Naive thymus-derived CD8-positive, alpha-beta T cell (primary cell): ENCODE data around the gene GIPC2. TPM values are rescaled to one million over a fixed set of nuclear protein-coding genes. Genes with fewer than 3 reads are reported as not detected.
A peak's percentile ranks its signal among the peaks of the same experiment; 100 is the strongest.
"Not testable (repeated sequence)": the region's sequence is repeated elsewhere in the genome, so short reads cannot be mapped to it uniquely, and the experiment has no call there.

Experiments
- ATAC-seq, 2 donors: fragments of 150-1000 bp; cut with Tn5 transposase in 1 of 2; sonication (Bioruptor Pico), chemical (Tn5 transposase) in 1 of 2; 1 replicate in 1 of 2; 2 replicates in 1 of 2; pipeline ENCODE4 v1.10.0; 2021; ENCODE audit warnings: mild to moderate bottlenecking in 2 of 2, moderate library complexity in 2 of 2
- POLR2A ChIA-PET: fragments of 350-600 bp; sonication (Branson Sonifier 250); formaldehyde crosslinking; loops from one replicate; lab custom pipeline; 2021; ENCODE audit warnings: antibody characterized with exemption; lab: Charles Lee
- DNase-seq, 10 donors: peaks; one replicate each; pipeline versions ENCODE4 v3.0.0 to v3.0.0-alpha.2; 2020 to 2022
- H3K27ac Mint-ChIP-seq, 10 donors: one replicate each; pipeline ENCODE4 v1.8.0; 2020 to 2022; ENCODE audit warnings: mild to moderate bottlenecking in 10 of 10, mixed read lengths in 10 of 10, moderate library complexity in 4 of 10, inconsistent platforms in 1 of 10
- H3K27me3 Mint-ChIP-seq, 5 donors: one replicate each; pipeline ENCODE4 v1.8.0; 2021 to 2022; ENCODE audit warnings: mixed read lengths in 5 of 5
- H3K36me3 Mint-ChIP-seq, 3 donors: one replicate each; pipeline ENCODE4 v1.8.0; 2020 to 2022; ENCODE audit warnings: mixed read lengths in 3 of 3, mild to moderate bottlenecking in 2 of 3, inconsistent platforms in 1 of 3
- H3K4me1 Mint-ChIP-seq, 4 donors: one replicate each; pipeline ENCODE4 v1.8.0; 2021 to 2022; ENCODE audit warnings: mixed read lengths in 4 of 4
- H3K4me3 Mint-ChIP-seq, 10 donors: one replicate each; pipeline ENCODE4 v1.8.0; 2020 to 2022; ENCODE audit warnings: mild to moderate bottlenecking in 10 of 10, mixed read lengths in 10 of 10, moderate library complexity in 6 of 10, inconsistent platforms in 1 of 10
- H3K9me3 Mint-ChIP-seq, 9 donors: one replicate each; pipeline ENCODE4 v1.8.0; 2020 to 2022; ENCODE audit warnings: mixed read lengths in 9 of 9, mild to moderate bottlenecking in 3 of 9, inconsistent platforms in 1 of 9, moderate library complexity in 1 of 9
- polyA plus RNA-seq, 3 donors: library from polyadenylated mRNA; unstranded; fragments of 300-500 nt; fragmentation: Illumina TruSeq; gene quantifications; one replicate each; pipeline ENCODE4 v1.2.3, GENCODE V29; 2021
- total RNA-seq, 8 experiments: library from RNA in 2 of 8; stranded (reverse) in 2 of 8; gene quantifications; one replicate each; pipeline ENCODE4 v1.2.3 and lab custom pipeline; 2021 to 2026

Gene GIPC2
- total and polyA plus RNA-seq, 5 experiments from 2014 or later: 0.05 to 0.52 (median 0.26) TPM

- no peak for ATAC-seq
- DNase-seq: no peak
- Mint-ChIP-seq H3K4me3 (no peak overlapping the region), H3K27ac (no peak overlapping the region), H3K36me3 (no peaks in the 10 kb centered on the region), H3K4me1 (no peaks in the 10 kb centered on the region), H3K27me3 (peaks cover 1 to 22% (median 4%) of the 10 kb centered on the region in 5 donors), H3K9me3 (peaks cover 0 to 2% (median 0%) of the 10 kb centered on the region in 9 donors)
- POLR2A ChIA-PET: no interaction called here
Measured at GRCh38 chr1:78073441-78073840, 27.7 kb downstream of the GIPC2 start.

- peaks cover 0 to 16% (median 11%) of the 10 kb centered on the region in 4 donors for H3K4me1 Mint-ChIP-seq
- no peak overlapping the region for H3K27ac Mint-ChIP-seq
- DNase-seq (no peak), ATAC-seq (no peak)
- peaks cover 0 to 2% (median 0%) of the 10 kb centered on the region in 9 donors for H3K9me3 Mint-ChIP-seq
- H3K36me3 Mint-ChIP-seq: no peaks in the 10 kb centered on the region
- POLR2A ChIA-PET: interaction anchor here (0.5 kb wide), 1 partner anchor 26 kb away, joined by 4 read pairs; no protein-coding TSS in a partner anchor
- H3K27me3 Mint-ChIP-seq: peaks cover 1 to 10% (median 3%) of the 10 kb centered on the region in 5 donors
- no peak overlapping the region for H3K4me3 Mint-ChIP-seq
Measured at GRCh38 chr1:78075621-78076020, 29.9 kb downstream of the GIPC2 start.

DNA sequence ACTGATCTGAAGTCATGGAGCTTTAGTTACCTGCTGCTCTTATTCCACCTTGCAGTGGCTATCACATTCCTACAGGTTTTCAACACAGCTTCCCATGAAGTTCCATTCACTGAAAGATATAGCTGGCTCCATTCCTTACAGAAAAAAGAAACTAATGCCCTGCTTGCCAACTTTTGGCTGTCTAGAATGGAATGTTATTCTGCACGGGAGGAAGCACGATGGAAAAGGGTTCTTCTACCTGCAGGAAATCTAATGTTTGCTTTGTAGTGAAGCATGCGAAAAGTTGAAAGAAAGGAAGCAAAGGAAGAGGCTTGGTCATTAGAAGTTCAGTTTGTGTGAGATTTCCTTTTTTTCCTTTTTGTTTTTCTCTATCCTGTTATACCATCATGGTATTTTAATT, 32.6 kb downstream of the GIPC2 start:
- ATAC-seq (no peak), DNase-seq (no peak)
- Mint-ChIP-seq H3K4me3 (no peak overlapping the region), H3K9me3 (peaks cover 0 to 2% (median 0%) of the 10 kb centered on the region in 9 donors), H3K4me1 (peaks cover 0 to 19% (median 15%) of the 10 kb centered on the region in 4 donors), H3K27me3 (peaks cover 0 to 2% (median 0%) of the 10 kb centered on the region in 5 donors), H3K27ac (no peak overlapping the region), H3K36me3 (no peaks in the 10 kb centered on the region)
- POLR2A ChIA-PET: no interaction called here

- peaks cover 0 to 3% (median 1%) of the 10 kb centered on the region in 9 donors for H3K9me3 Mint-ChIP-seq
- H3K27me3 Mint-ChIP-seq: peaks cover 0 to 2% (median 0%) of the 10 kb centered on the region in 5 donors
- no peaks in the 10 kb centered on the region for H3K36me3 Mint-ChIP-seq
- no peak for ATAC-seq
- peaks cover 0 to 19% (median 15%) of the 10 kb centered on the region in 4 donors for H3K4me1 Mint-ChIP-seq
- H3K4me3 Mint-ChIP-seq: no peak overlapping the region
- H3K27ac Mint-ChIP-seq: peak overlapping the region in 2 of 10 donors; percentile 11 to 36
- POLR2A ChIA-PET: no interaction called here
- DNase-seq: no peak
Measured at GRCh38 chr1:78079580-78079979, 33.8 kb downstream of the GIPC2 start.

DNA sequence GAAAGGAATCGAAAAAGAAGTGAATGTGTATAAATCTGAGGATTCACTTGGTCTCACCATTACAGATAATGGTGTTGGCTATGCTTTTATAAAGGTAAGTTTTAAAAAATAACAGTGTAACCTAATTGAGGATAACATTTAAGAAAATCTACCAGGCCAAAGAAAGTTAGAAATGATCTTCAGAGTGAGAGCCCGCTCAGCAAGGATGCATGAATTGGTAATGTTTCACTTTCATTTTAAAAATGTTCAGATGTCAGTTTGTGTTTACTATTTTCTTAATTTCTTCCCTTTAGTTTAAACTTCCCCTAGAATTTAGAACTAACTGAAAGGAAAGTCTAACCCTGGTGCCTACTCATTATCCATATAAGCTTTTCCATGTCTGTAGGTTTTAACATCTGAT, 35.0 kb downstream of the GIPC2 start:
- peaks cover 0 to 2% (median 0%) of the 10 kb centered on the region in 5 donors for H3K27me3 Mint-ChIP-seq
- POLR2A ChIA-PET: no interaction called here

GRCh38 chr1:78081980-78082860, 36.5 kb downstream of the GIPC2 start:
- ATAC-seq (no peak), DNase-seq (no peak)
- Mint-ChIP-seq H3K27me3 (peaks cover 0 to 2% (median 0%) of the 10 kb centered on the region in 5 donors), H3K4me3 (no peak overlapping the region), H3K4me1 (peaks cover 0 to 19% (median 15%) of the 10 kb centered on the region in 4 donors), H3K36me3 (peaks cover 0 to 18% (median 15%) of the 10 kb centered on the region in 3 donors), H3K27ac (no peak overlapping the region), H3K9me3 (peaks cover 10 to 29% (median 22%) of the 10 kb centered on the region in 9 donors)
- POLR2A ChIA-PET: no interaction called here

More for the DNA sequence above, 35.0 kb downstream of the GIPC2 start:
- peak overlapping the region in 3 of 10 donors; percentile 35 to 72 (median 37) for H3K27ac Mint-ChIP-seq
- H3K4me1 Mint-ChIP-seq: peaks cover 0 to 19% (median 15%) of the 10 kb centered on the region in 4 donors
- ATAC-seq: no peak
- H3K9me3 Mint-ChIP-seq: peaks cover under 1 to 15% (median 9%) of the 10 kb centered on the region in 9 donors
- peak overlapping the region in 9 of 10 donors; percentile 2 to 66 (median 42) for H3K4me3 Mint-ChIP-seq
- peaks cover 0 to 6% (median 5%) of the 10 kb centered on the region in 3 donors for H3K36me3 Mint-ChIP-seq
- DNase-seq: no peak

DNA sequence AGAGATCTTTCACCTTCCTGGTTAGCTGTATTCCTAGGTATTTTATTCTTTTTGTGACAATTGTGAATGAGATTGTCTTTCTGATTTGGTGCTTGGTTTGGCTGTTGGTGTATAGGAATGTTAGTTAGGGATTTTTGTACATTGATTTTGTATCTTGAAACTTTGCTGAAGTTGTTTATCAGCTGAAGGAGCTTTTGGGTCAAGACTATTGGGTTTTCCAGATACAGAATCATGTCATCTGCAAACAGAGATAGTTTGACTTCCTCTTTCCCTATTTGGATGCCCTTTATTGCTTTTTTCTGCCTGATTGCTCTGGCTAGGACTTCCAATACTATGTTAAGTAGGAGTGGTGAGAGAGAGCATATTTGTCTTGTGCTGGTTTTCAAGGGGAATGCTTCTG, 38.9 kb downstream of the GIPC2 start:
- POLR2A ChIA-PET: interaction anchor here (0.8 kb wide), 1 partner anchor 18 kb away, joined by 5 read pairs; no protein-coding TSS in a partner anchor
- Mint-ChIP-seq H3K36me3 (peaks cover 0 to 18% (median 15%) of the 10 kb centered on the region in 3 donors), H3K4me1 (peaks cover 0 to 15% (median 9%) of the 10 kb centered on the region in 4 donors), H3K9me3 (peaks cover 10 to 32% (median 24%) of the 10 kb centered on the region in 9 donors)
- not testable (repeated sequence) for H3K27ac Mint-ChIP-seq, H3K4me3 Mint-ChIP-seq, DNase-seq, ATAC-seq, H3K27me3 Mint-ChIP-seq

DNA sequence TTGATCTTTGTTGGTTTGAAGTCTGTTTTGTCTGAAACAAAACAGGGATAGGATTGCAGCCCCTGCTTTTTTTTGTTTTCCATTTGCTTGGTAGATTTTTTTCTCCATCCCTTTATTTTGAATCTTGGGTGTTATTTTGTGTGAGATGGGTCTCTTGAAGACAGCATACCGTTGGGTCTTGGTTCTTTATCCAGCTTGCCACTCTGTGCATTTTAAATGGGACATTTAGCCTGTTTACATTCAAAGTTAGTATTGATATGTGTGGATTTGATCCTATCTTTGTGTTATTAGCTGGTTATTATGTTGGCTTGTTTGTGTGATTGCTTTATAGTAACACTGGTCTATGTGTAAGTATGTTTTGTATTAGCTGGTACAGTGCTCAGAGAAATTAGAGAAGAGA, 40.9 kb downstream of the GIPC2 start:
- peaks cover 0 to 8% (median 2%) of the 10 kb centered on the region in 5 donors for H3K27me3 Mint-ChIP-seq
- peak overlapping the region in 1 of 10 donors; percentile 61 for H3K27ac Mint-ChIP-seq
- ATAC-seq: no peak
- no peaks in the 10 kb centered on the region for H3K4me1 Mint-ChIP-seq
- DNase-seq: no peak
- H3K9me3 Mint-ChIP-seq: peaks cover 10 to 32% (median 24%) of the 10 kb centered on the region in 9 donors
- H3K4me3 Mint-ChIP-seq: no peak overlapping the region
- H3K36me3 Mint-ChIP-seq: peaks cover 0 to 18% (median 15%) of the 10 kb centered on the region in 3 donors
- POLR2A ChIA-PET: no interaction called here

GRCh38 chr1:78088015-78088414, 42.2 kb downstream of the GIPC2 start:
- ATAC-seq (no peak), DNase-seq (no peak)
- Mint-ChIP-seq H3K36me3 (peaks cover 0 to 18% (median 15%) of the 10 kb centered on the region in 3 donors), H3K9me3 (peaks cover 10 to 32% (median 24%) of the 10 kb centered on the region in 9 donors), H3K4me1 (no peaks in the 10 kb centered on the region), H3K4me3 (no peak overlapping the region), H3K27ac (no peak overlapping the region), H3K27me3 (peaks cover 2 to 8% (median 2%) of the 10 kb centered on the region in 5 donors)
- POLR2A ChIA-PET: no interaction called here

GRCh38 chr1:78088486-78088885, 42.7 kb downstream of the GIPC2 start:
- ATAC-seq: no peak
- POLR2A ChIA-PET: no interaction called here

GRCh38 chr1:78089010-78089409, 43.2 kb downstream of the GIPC2 start:
- no peak overlapping the region for H3K27ac Mint-ChIP-seq

More at GRCh38 chr1:78088486-78088885, 42.7 kb downstream of the GIPC2 start:
- peaks cover 2 to 8% (median 2%) of the 10 kb centered on the region in 5 donors for H3K27me3 Mint-ChIP-seq
- no peaks in the 10 kb centered on the region for H3K4me1 Mint-ChIP-seq
- H3K4me3 Mint-ChIP-seq: no peak overlapping the region
- H3K9me3 Mint-ChIP-seq: peaks cover 10 to 32% (median 24%) of the 10 kb centered on the region in 9 donors
- DNase-seq: no peak
- H3K27ac Mint-ChIP-seq: no peak overlapping the region
- H3K36me3 Mint-ChIP-seq: peaks cover 0 to 18% (median 15%) of the 10 kb centered on the region in 3 donors

GRCh38 chr1:78090472-78091133, 44.8 kb downstream of the GIPC2 start:
- Mint-ChIP-seq H3K4me3 (no peak overlapping the region), H3K27ac (no peak overlapping the region), H3K27me3 (peaks cover 2 to 8% (median 3%) of the 10 kb centered on the region in 5 donors), H3K4me1 (no peaks in the 10 kb centered on the region), H3K9me3 (peaks cover 8 to 21% (median 17%) of the 10 kb centered on the region in 9 donors), H3K36me3 (peaks cover 0 to 14% (median 10%) of the 10 kb centered on the region in 3 donors)
- ATAC-seq (no peak), DNase-seq (no peak)
- POLR2A ChIA-PET: interaction anchor here (0.7 kb wide), 1 partner anchor 209 kb away, joined by 4 read pairs; no protein-coding TSS in a partner anchor

More at GRCh38 chr1:78089010-78089409, 43.2 kb downstream of the GIPC2 start:
- Mint-ChIP-seq H3K9me3 (peaks cover 10 to 32% (median 24%) of the 10 kb centered on the region in 9 donors), H3K4me1 (no peaks in the 10 kb centered on the region), H3K36me3 (peaks cover 0 to 18% (median 15%) of the 10 kb centered on the region in 3 donors), H3K27me3 (peaks cover 2 to 8% (median 2%) of the 10 kb centered on the region in 5 donors), H3K4me3 (no peak overlapping the region)
- no peak for DNase-seq
- POLR2A ChIA-PET: no interaction called here
- no peak for ATAC-seq
